ENCODE results near the gene CRIP2. TPM values are rescaled to one million over a fixed set of nuclear protein-coding genes. Genes with fewer than 3 reads are reported as not detected.
A peak's percentile ranks its signal among the peaks of the same experiment; 100 is the strongest.

The CRIP2 gene
- polyA plus RNA-seq (2013, experiment 1 of 4) = 11.8 TPM
- polyA plus RNA-seq (2013, experiment 2 of 4) = 14.1 TPM
- 14.0 TPM for polyA plus RNA-seq (2013, experiment 3 of 4)
- 16.4 TPM for polyA plus RNA-seq (2013, experiment 4 of 4)

GRCh38 chr14:105474483-105475268, at the start of gene CRIP2:
CRIP2 (plus strand) TSS chr14:105474821; CDS start chr14:105474863, 42 bp downstream.
- H3K4me3 ChIP-seq (ENCODE audit: insufficient read depth, low read depth, low read length) = peak within 1 kb of the TSS; percentile 56
- peaks cover 50% of the 10 kb centered on the region for H3K27me3 ChIP-seq (ENCODE audit: control insufficient read depth, insufficient read depth, low read length, poor library complexity, severe bottlenecking)
- no peaks in the 10 kb centered on the region for H3K36me3 ChIP-seq (ENCODE audit: control insufficient read depth, insufficient read depth, low read length)

GRCh38 chr14:105424861-105425260, 49.8 kb upstream of the CRIP2 start:
- no peaks in the 10 kb centered on the region for H3K27me3 ChIP-seq (ENCODE audit: control insufficient read depth, insufficient read depth, low read length, poor library complexity, severe bottlenecking)
- no peak overlapping the region for H3K4me3 ChIP-seq (ENCODE audit: insufficient read depth, low read depth, low read length)
- H3K36me3 ChIP-seq (ENCODE audit: control insufficient read depth, insufficient read depth, low read length) = peaks cover 15% of the 10 kb centered on the region
- H3K4me1 ChIP-seq (ENCODE audit: control insufficient read depth, insufficient read depth, low read length) = peaks cover 16% of the 10 kb centered on the region
- 94 to 96% methylated on average over 12 of the region's 12 CpGs for WGBS, 2 experiments
- H3K9me3 ChIP-seq (ENCODE audit: control insufficient read depth, low read length) = no peaks in the 10 kb centered on the region
- no peak overlapping the region for H3K27ac ChIP-seq (ENCODE audit: insufficient read depth, low read depth, low read length, poor library complexity, severe bottlenecking)

More at GRCh38 chr14:105474483-105475268, at the start of gene CRIP2:
- Histone ChIP-seq H3K4me1 (ENCODE audit: control insufficient read depth, insufficient read depth, low read length) (peaks cover 34% of the 10 kb centered on the region), H3K27ac (ENCODE audit: insufficient read depth, low read depth, low read length, poor library complexity, severe bottlenecking) (peak within 1 kb of the TSS; percentile 94), H3K9me3 (ENCODE audit: control insufficient read depth, low read length) (no peaks in the 10 kb centered on the region)
- 1% methylated on average over 118 of the region's 118 CpGs for WGBS, 2 experiments

GRCh38 chr14:105425823-105426247, 48.8 kb upstream of the CRIP2 start:
- no peak overlapping the region for H3K27ac ChIP-seq (ENCODE audit: insufficient read depth, low read depth, low read length, poor library complexity, severe bottlenecking)
- H3K4me1 ChIP-seq (ENCODE audit: control insufficient read depth, insufficient read depth, low read length) = peaks cover 14% of the 10 kb centered on the region
- 91 to 93% methylated on average over 23 of the region's 23 CpGs for WGBS, 2 experiments
- no peaks in the 10 kb centered on the region for H3K27me3 ChIP-seq (ENCODE audit: control insufficient read depth, insufficient read depth, low read length, poor library complexity, severe bottlenecking)
- peaks cover 23% of the 10 kb centered on the region for H3K36me3 ChIP-seq (ENCODE audit: control insufficient read depth, insufficient read depth, low read length)
- H3K9me3 ChIP-seq (ENCODE audit: control insufficient read depth, low read length) = no peaks in the 10 kb centered on the region
- no peak overlapping the region for H3K4me3 ChIP-seq (ENCODE audit: insufficient read depth, low read depth, low read length)

- Histone ChIP-seq H3K36me3 (ENCODE audit: control insufficient read depth, insufficient read depth, low read length) (peaks cover 25% of the 10 kb centered on the region), H3K9me3 (ENCODE audit: control insufficient read depth, low read length) (no peaks in the 10 kb centered on the region), H3K27ac (ENCODE audit: insufficient read depth, low read depth, low read length, poor library complexity, severe bottlenecking) (no peak overlapping the region), H3K4me1 (ENCODE audit: control insufficient read depth, insufficient read depth, low read length) (peaks cover 9% of the 10 kb centered on the region), H3K4me3 (ENCODE audit: insufficient read depth, low read depth, low read length) (no peak overlapping the region), H3K27me3 (ENCODE audit: control insufficient read depth, insufficient read depth, low read length, poor library complexity, severe bottlenecking) (no peaks in the 10 kb centered on the region)
- 96% methylated on average over 21 of the region's 21 CpGs for WGBS, 2 experiments
These were observed 48.0 kb upstream of the CRIP2 start for GRCh38 chr14:105426416-105427130.

- peaks cover 4% of the 10 kb centered on the region for H3K4me1 ChIP-seq (ENCODE audit: control insufficient read depth, insufficient read depth, low read length)
- 96% methylated on average over 10 of the region's 10 CpGs for WGBS, 2 experiments
- H3K36me3 ChIP-seq (ENCODE audit: control insufficient read depth, insufficient read depth, low read length) = peaks cover 25% of the 10 kb centered on the region
These were observed 47.2 kb upstream of the CRIP2 start for GRCh38 chr14:105427412-105427811.

GRCh38 chr14:105427936-105428485, 46.6 kb upstream of the CRIP2 start:
- Histone ChIP-seq H3K27ac (ENCODE audit: insufficient read depth, low read depth, low read length, poor library complexity, severe bottlenecking) (no peak overlapping the region), H3K36me3 (ENCODE audit: control insufficient read depth, insufficient read depth, low read length) (peaks cover 25% of the 10 kb centered on the region), H3K9me3 (ENCODE audit: control insufficient read depth, low read length) (no peaks in the 10 kb centered on the region), H3K4me3 (ENCODE audit: insufficient read depth, low read depth, low read length) (no peak overlapping the region), H3K4me1 (ENCODE audit: control insufficient read depth, insufficient read depth, low read length) (peaks cover 3% of the 10 kb centered on the region), H3K27me3 (ENCODE audit: control insufficient read depth, insufficient read depth, low read length, poor library complexity, severe bottlenecking) (no peaks in the 10 kb centered on the region)
- WGBS, 2 experiments = 92 to 94% methylated on average over 9 of the region's 9 CpGs

More at GRCh38 chr14:105427412-105427811, 47.2 kb upstream of the CRIP2 start:
- H3K27me3 ChIP-seq (ENCODE audit: control insufficient read depth, insufficient read depth, low read length, poor library complexity, severe bottlenecking) = no peaks in the 10 kb centered on the region
- no peaks in the 10 kb centered on the region for H3K9me3 ChIP-seq (ENCODE audit: control insufficient read depth, low read length)
- no peak overlapping the region for H3K4me3 ChIP-seq (ENCODE audit: insufficient read depth, low read depth, low read length)
- H3K27ac ChIP-seq (ENCODE audit: insufficient read depth, low read depth, low read length, poor library complexity, severe bottlenecking) = no peak overlapping the region

- Histone ChIP-seq H3K9me3 (ENCODE audit: control insufficient read depth, low read length) (no peaks in the 10 kb centered on the region), H3K36me3 (ENCODE audit: control insufficient read depth, insufficient read depth, low read length) (peaks cover 25% of the 10 kb centered on the region), H3K27ac (ENCODE audit: insufficient read depth, low read depth, low read length, poor library complexity, severe bottlenecking) (no peak overlapping the region), H3K4me1 (ENCODE audit: control insufficient read depth, insufficient read depth, low read length) (peaks cover 7% of the 10 kb centered on the region), H3K4me3 (ENCODE audit: insufficient read depth, low read depth, low read length) (no peak overlapping the region), H3K27me3 (ENCODE audit: control insufficient read depth, insufficient read depth, low read length, poor library complexity, severe bottlenecking) (no peaks in the 10 kb centered on the region)
- WGBS, 2 experiments = 91 to 98% methylated on average over 6 of the region's 6 CpGs
These were observed 44.6 kb upstream of the CRIP2 start for GRCh38 chr14:105430042-105430441.

GRCh38 chr14:105430565-105430964, 44.1 kb upstream of the CRIP2 start:
- Histone ChIP-seq H3K36me3 (ENCODE audit: control insufficient read depth, insufficient read depth, low read length) (peaks cover 25% of the 10 kb centered on the region), H3K9me3 (ENCODE audit: control insufficient read depth, low read length) (no peaks in the 10 kb centered on the region), H3K4me1 (ENCODE audit: control insufficient read depth, insufficient read depth, low read length) (peaks cover 7% of the 10 kb centered on the region), H3K4me3 (ENCODE audit: insufficient read depth, low read depth, low read length) (no peak overlapping the region), H3K27ac (ENCODE audit: insufficient read depth, low read depth, low read length, poor library complexity, severe bottlenecking) (no peak overlapping the region), H3K27me3 (ENCODE audit: control insufficient read depth, insufficient read depth, low read length, poor library complexity, severe bottlenecking) (no peaks in the 10 kb centered on the region)
- WGBS, 2 experiments = 84 to 87% methylated on average over 9 of the region's 9 CpGs

- peaks cover 25% of the 10 kb centered on the region for H3K36me3 ChIP-seq (ENCODE audit: control insufficient read depth, insufficient read depth, low read length)
These were observed 43.4 kb upstream of the CRIP2 start for GRCh38 chr14:105431256-105431655.

GRCh38 chr14:105432657-105433056, 42.0 kb upstream of the CRIP2 start:
- Histone ChIP-seq H3K27me3 (ENCODE audit: control insufficient read depth, insufficient read depth, low read length, poor library complexity, severe bottlenecking) (no peaks in the 10 kb centered on the region), H3K4me3 (ENCODE audit: insufficient read depth, low read depth, low read length) (no peak overlapping the region), H3K9me3 (ENCODE audit: control insufficient read depth, low read length) (no peaks in the 10 kb centered on the region), H3K4me1 (ENCODE audit: control insufficient read depth, insufficient read depth, low read length) (peaks cover 7% of the 10 kb centered on the region), H3K36me3 (ENCODE audit: control insufficient read depth, insufficient read depth, low read length) (peaks cover 11% of the 10 kb centered on the region), H3K27ac (ENCODE audit: insufficient read depth, low read depth, low read length, poor library complexity, severe bottlenecking) (peak overlapping the region; percentile 26)
- 93 to 95% methylated on average over 12 of the region's 12 CpGs for WGBS, 2 experiments

More at GRCh38 chr14:105431256-105431655, 43.4 kb upstream of the CRIP2 start:
- Histone ChIP-seq H3K9me3 (ENCODE audit: control insufficient read depth, low read length) (no peaks in the 10 kb centered on the region), H3K4me3 (ENCODE audit: insufficient read depth, low read depth, low read length) (no peak overlapping the region), H3K27me3 (ENCODE audit: control insufficient read depth, insufficient read depth, low read length, poor library complexity, severe bottlenecking) (no peaks in the 10 kb centered on the region), H3K4me1 (ENCODE audit: control insufficient read depth, insufficient read depth, low read length) (peaks cover 7% of the 10 kb centered on the region), H3K27ac (ENCODE audit: insufficient read depth, low read depth, low read length, poor library complexity, severe bottlenecking) (no peak overlapping the region)
- WGBS, 2 experiments = 90 to 100% methylated on average over 1 of the region's 1 CpG
